NCI-H1436 treated with DMSO at 0.1 percent for 48 hours (cell line): ENCODE data around the gene SIRT3.

ENCODE experiments used
- DNase-seq: peaks from one replicate; lab custom pipeline; 2025; lab: John Stamatoyannopoulos, UW

SIRT3 gene

GRCh38 chr11:215581-216037 is 20.5 kb downstream of the SIRT3 start:
- DNase-seq, result no peak

- DNase-seq, result no peak
Observed at GRCh38 chr11:214083-214482, 22.1 kb downstream of the SIRT3 start.

DNA sequence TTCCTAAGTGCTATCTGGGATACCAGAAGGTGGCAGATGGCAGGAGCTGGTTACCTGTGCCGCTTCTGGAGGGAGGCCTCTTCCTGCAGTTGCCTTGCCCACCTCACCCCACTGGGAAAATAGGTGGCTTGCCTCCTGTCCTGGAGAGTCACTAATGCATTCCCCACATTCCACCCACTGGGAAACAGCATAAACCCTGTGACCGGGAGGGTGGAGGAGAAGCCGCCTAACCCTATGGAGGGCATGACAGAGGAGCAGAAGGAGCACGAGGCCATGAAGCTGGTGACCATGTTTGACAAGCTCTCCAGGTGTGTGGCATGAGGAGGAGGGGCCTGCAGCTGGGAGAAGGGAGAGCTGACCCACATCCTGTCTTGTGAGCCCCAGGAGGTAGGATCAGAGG is 23.0 kb downstream of the SIRT3 start:
- DNase-seq, result no peak

GRCh38 chr11:212150-213100 is 23.7 kb downstream of the SIRT3 start:
- no peak for DNase-seq

- no peak for DNase-seq
Observed at GRCh38 chr11:211741-212140, 24.4 kb downstream of the SIRT3 start.

DNA sequence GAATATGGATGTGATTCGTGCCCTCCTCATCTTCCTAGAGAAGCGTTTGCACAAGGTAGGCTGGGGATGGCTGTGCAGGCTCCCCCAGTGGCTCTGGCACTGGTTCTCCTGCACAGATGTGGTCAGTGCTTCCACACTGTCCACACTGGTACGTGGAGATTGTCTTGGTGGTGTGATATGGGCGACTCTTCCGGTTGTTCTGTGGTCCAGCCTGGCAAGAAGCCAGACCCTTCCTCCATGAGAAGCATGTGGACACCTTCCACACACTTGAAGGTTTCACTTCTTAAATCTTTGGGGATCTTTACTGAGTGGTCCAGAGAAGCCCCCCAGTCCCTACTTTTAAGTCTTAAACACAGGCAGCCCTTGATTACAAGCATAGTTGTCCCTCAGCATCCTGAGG is 24.8 kb downstream of the SIRT3 start:
- no peak for DNase-seq

- DNase-seq, result no peak
Observed at GRCh38 chr11:210803-211180, 25.4 kb downstream of the SIRT3 start.

- no peak for DNase-seq
Observed at GRCh38 chr11:210122-210802, 25.9 kb downstream of the SIRT3 start.

DNA sequence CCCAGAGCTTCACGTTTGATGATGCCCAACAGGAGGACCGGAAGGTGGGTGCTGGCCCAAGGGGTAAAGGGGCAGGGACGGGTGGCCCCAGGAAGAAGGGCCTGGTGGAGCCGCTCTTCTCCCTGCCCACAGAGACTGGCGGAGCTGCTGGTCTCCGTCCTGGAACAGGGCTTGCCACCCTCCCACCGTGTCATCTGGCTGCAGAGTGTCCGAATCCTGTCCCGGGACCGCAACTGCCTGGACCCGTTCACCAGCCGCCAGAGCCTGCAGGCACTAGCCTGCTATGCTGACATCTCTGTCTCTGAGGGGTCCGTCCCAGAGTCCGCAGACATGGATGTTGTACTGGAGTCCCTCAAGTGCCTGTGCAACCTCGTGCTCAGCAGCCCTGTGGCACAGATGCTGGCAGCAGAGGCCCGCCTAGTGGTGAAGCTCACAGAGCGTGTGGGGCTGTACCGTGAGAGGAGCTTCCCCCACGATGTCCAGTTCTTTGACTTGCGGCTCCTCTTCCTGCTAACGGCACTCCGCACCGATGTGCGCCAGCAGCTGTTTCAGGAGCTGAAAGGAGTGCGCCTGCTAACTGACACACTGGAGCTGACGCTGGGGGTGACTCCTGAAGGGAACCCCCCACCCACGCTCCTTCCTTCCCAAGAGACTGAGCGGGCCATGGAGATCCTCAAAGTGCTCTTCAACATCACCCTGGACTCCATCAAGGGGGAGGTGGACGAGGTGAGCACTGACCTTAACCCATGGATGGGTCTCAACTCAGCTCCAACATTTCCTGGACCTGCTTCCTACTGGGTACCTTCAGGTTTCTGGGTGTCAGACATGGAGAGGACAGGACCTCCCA is 26.6 kb downstream of the SIRT3 start:
- no peak for DNase-seq

- no peak for DNase-seq
Observed at GRCh38 chr11:208917-209260, 27.3 kb downstream of the SIRT3 start.

DNA sequence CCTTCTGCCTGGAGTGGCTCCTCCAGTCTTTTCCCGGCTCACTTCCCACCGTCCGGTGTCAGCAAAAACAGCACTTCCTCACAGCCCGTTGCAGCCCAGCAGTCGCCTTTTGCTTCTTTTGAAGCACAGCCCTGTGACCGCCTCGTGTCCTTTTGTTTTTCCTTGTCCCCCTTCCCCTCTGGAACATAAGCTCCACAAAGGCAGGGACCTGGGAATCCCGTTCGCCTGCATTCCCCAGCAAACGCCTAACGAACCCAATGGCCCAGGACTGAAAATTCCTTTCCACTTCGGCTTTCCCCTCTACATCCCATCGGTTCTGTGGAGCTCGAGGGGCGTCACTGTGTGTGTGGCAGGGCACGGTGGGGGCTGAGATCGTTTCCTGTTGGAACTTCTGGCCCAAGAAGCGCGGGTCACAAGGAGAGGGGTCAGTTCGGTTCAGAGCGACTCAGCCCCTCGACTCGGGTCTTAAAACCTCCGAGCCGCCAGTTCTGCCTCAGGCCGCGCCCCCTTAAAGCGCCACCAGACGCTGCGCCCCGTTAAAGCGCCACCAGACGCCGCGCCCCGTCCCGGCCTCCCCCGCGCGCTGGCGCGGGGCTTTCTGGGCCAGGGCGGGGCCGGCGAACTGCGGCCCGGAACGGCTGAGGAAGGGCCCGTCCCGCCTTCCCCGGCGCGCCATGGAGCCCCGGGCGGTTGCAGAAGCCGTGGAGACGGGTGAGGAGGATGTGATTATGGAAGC is 27.8 kb downstream of the SIRT3 start:
- DNase-seq, result no peak

- no peak for DNase-seq
Observed at GRCh38 chr11:207863-208180, 28.3 kb downstream of the SIRT3 start.

DNA sequence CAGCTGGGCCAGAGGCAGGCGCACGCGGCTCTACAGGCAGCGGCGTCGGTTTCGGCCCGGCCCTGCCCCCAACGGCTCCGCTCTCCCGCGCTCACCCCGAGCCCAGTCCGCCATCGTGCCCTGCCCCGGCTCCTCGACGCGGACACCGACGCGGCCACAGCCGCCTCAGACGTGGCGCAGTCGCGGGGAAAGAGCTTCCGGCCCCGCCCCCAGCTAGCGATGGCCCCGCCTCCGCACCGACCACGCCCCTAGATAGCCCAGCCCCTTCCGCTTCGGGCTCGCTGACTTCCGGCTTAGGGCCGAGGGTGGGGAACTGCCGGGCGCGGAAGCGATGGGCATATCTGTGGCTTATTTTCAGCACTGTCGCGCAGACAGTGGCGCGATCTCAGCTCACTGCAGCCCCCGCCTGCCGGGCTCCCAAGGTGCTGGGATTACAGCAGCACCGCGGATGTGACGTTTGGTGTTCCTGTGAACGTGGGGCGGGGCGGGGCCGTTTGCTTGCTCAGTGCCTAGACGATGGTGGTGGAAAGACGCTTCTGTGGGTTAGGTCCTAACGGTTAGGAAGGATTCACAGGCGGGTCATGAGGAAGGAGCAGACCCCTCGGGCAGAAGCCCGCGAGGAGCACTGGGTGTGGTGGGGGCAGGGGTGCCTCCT is 28.8 kb downstream of the SIRT3 start, which contains the start of the genes BET1L and RIC8A:
TSS of gene BET1L (minus strand) at position 192 of the 655 bp plus-strand sequence. CDS start at position 114, 78 bp downstream.
TSS of gene RIC8A (plus strand) at position 501 of the 655 bp plus-strand sequence. CDS start 1,147 bp downstream, outside the sequence.
- peak; percentile 38 for DNase-seq

- DNase-seq, result no peak
Observed at GRCh38 chr11:206526-207207, 29.5 kb downstream of the SIRT3 start.

GRCh38 chr11:206002-206384 is 30.1 kb downstream of the SIRT3 start:
- DNase-seq, result no peak

DNA sequence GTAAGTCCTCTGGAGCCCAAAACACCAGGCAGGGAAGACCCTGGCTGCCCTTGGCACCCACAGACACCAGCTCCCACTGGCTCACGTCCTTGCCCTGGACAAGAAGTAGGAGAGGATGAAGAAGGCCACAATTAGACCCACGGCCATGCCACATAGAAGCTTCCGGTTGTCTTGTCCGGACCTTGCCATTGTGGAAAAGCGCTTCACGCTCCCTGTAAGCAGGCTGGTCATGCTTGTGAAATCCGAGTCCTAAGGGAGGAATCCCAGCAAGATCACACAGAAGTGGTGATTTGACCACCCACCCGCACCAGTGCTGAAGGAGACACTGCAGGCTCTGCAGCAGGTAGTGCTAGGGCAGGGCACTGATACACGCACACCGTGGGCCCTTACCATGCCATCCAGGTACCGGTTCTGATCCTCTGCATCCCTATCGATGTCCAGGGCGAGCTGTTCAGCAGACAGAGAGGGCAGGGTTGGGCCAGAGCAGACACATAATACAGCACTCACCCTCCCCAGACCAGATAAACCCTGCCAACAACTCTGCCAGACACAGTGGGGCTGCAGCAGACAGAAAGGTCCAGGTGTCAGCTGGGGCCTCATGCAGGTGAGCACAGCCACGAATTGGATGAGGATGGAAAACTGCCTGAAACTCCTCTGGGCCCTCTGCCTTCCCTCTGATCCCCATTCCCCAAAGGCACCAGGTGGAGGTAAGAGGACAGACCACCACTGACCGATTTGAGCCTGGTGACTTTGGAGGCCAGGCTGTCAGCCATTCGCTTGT is 30.7 kb downstream of the SIRT3 start:
- DNase-seq, result no peak

- DNase-seq, result no peak
Observed at GRCh38 chr11:204587-205109, 31.5 kb downstream of the SIRT3 start.

DNA sequence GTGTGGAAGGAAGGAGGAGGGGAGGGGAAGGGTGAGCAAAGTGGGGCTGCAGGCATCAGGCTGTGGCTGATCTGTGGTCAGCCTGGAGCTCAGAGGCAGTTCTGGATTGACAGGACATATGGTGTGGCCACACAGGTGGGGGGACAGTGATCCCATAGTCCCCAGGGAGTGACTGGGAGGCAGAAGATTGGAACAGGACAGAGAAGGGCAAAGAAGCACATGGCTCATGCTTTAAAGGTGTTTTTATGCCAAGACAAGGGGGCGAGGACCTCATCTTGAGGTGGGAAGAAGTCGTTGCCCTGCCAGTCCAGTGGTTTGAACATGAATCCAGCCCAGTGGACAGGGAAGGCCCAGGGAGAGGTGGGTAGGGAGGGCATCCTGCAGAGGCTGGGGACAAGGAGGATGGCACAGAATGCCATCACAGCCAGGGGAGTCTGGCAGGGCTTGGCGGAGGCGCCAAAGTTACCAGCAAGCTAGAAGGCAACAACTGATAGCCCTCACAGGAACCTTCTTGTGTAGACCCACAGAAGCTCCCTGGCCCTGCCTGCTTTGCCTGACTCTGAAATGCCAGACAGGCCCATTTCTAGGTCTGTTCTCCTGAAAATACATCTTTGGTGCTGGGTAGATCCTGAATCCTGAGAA is 32.1 kb downstream of the SIRT3 start:
- DNase-seq, result no peak
